Liver (tissue), 9 donors: Measurements from ENCODE around the gene CARD14. TPM values are rescaled to one million over a fixed set of nuclear protein-coding genes. Genes with fewer than 3 reads are reported as not detected.

Experiments
- DNase-seq: peaks from one replicate; pipeline ENCODE4 v3.0.0-alpha.2; 2017; ENCODE audit warnings: low spot score
- H3K27ac ChIP-seq, 2 donors: one replicate each; pipeline ENCODE4 v1.7.0; 2013; ENCODE audit warnings: inconsistent platforms in 2 of 2, low read length in 2 of 2, control low read depth in 1 of 2, low read depth in 1 of 2, mild to moderate bottlenecking in 1 of 2
- H3K27me3 ChIP-seq, 4 donors: one replicate each; pipeline versions ENCODE4 v1.6.1 to v1.7.0; 2013; ENCODE audit warnings: low read length in 3 of 4, inconsistent platforms in 1 of 4, mild to moderate bottlenecking in 1 of 4, moderate library complexity in 1 of 4; ENCODE audit not compliant: control insufficient read depth in 4 of 4, insufficient read depth in 4 of 4
- H3K36me3 ChIP-seq, 4 donors: one replicate each; pipeline versions ENCODE4 v1.6.1 to v1.7.0; 2013; ENCODE audit warnings: low read length in 3 of 4, mild to moderate bottlenecking in 3 of 4, low read depth in 1 of 4, moderate library complexity in 1 of 4; ENCODE audit not compliant: control insufficient read depth in 4 of 4, insufficient read depth in 3 of 4
- H3K4me1 ChIP-seq, 4 donors: one replicate each; pipeline versions ENCODE4 v1.6.1 to v1.7.0; 2013; ENCODE audit warnings: low read length in 3 of 4, mild to moderate bottlenecking in 3 of 4, moderate library complexity in 1 of 4; ENCODE audit not compliant: control insufficient read depth in 4 of 4, insufficient read depth in 4 of 4
- H3K4me3 ChIP-seq, 3 donors: one replicate each; pipeline versions ENCODE4 v1.6.1 to v1.7.0; 2013; ENCODE audit warnings: low read length in 3 of 3, control low read depth in 1 of 3, low read depth in 1 of 3, mild to moderate bottlenecking in 1 of 3
- H3K9ac ChIP-seq, 2 donors: one replicate each; pipeline ENCODE4 v1.7.0; 2013; ENCODE audit warnings: low read length in 2 of 2, mild to moderate bottlenecking in 2 of 2, moderate library complexity in 2 of 2, control low read depth in 1 of 2, low read depth in 1 of 2
- H3K9me3 ChIP-seq, 4 donors: one replicate each; pipeline versions ENCODE4 v1.6.1 to v1.7.0; 2013; ENCODE audit warnings: low read length in 3 of 4; ENCODE audit not compliant: control insufficient read depth in 4 of 4
- EGR1 ChIP-seq, 2 donors: IDR thresholded peaks; 2 replicates each; pipeline ENCODE4 v1.6.1; 2016 to 2018; ENCODE audit warnings: antibody characterized with exemption in 2 of 2, low read depth in 2 of 2
- FOXA1 ChIP-seq: IDR thresholded peaks from 2 replicates; pipeline ENCODE4 v1.6.1; 2016; ENCODE audit warnings: antibody characterized with exemption
- FOXA2 ChIP-seq: IDR thresholded peaks from 2 replicates; pipeline ENCODE4 v1.6.1; 2016; ENCODE audit warnings: antibody characterized with exemption
- GABPA ChIP-seq, 2 donors: IDR thresholded peaks in 1 of 2; conservative IDR thresholded peaks in 1 of 2; 2 replicates each; pipeline ENCODE4 v1.6.1; 2016; ENCODE audit warnings: antibody characterized with exemption in 2 of 2, mild to moderate bottlenecking in 1 of 2, moderate library complexity in 1 of 2
- HNF4A ChIP-seq, 2 donors: conservative IDR thresholded peaks; 2 replicates each; pipeline ENCODE4 v1.6.1; 2016; ENCODE audit warnings: antibody characterized with exemption in 2 of 2, mild to moderate bottlenecking in 2 of 2
- HNF4G ChIP-seq: IDR thresholded peaks from 2 replicates; pipeline ENCODE4 v1.6.1; 2016; ENCODE audit warnings: antibody characterized with exemption
- JUND ChIP-seq, 2 donors: IDR thresholded peaks; 2 replicates each; pipeline ENCODE4 v1.6.1; 2016; ENCODE audit warnings: antibody characterized with exemption in 2 of 2
- NR2F2 ChIP-seq: IDR thresholded peaks from 2 replicates; pipeline ENCODE4 v1.6.1; 2016; ENCODE audit warnings: antibody characterized with exemption
- RAD21 ChIP-seq, 2 donors: IDR thresholded peaks; 2 replicates each; pipeline ENCODE4 v1.6.1; 2016; ENCODE audit warnings: antibody characterized with exemption in 2 of 2, mild to moderate bottlenecking in 2 of 2
- REST ChIP-seq: IDR thresholded peaks from 2 replicates; pipeline ENCODE4 v1.6.1; 2016; ENCODE audit warnings: antibody characterized with exemption, mild to moderate bottlenecking
- RXRA ChIP-seq, 2 donors: IDR thresholded peaks; 2 replicates each; pipeline ENCODE4 v1.6.1; 2017 to 2018; ENCODE audit warnings: antibody characterized with exemption in 2 of 2, mild to moderate bottlenecking in 1 of 2
- SP1 ChIP-seq: IDR thresholded peaks from 2 replicates; pipeline ENCODE4 v1.6.1; 2018; ENCODE audit warnings: antibody characterized with exemption, mild to moderate bottlenecking
- TAF1 ChIP-seq: conservative IDR thresholded peaks from 2 replicates; pipeline ENCODE4 v1.6.1; 2016; ENCODE audit warnings: antibody characterized with exemption, mild to moderate bottlenecking
- YY1 ChIP-seq: IDR thresholded peaks from 2 replicates; pipeline ENCODE4 v1.6.1; 2016; ENCODE audit warnings: antibody characterized with exemption, mild to moderate bottlenecking
- WGBS: extraction: QIAGEN DNeasy Blood & Tissue Kit; methylation state at CpG from one replicate; pipeline ENCODE4 v1.1.7; 2013; 5-methylcytosine and 5-hydroxymethylcytosine counted together
- polyA plus RNA-seq, 2 donors: library from polyadenylated mRNA; stranded (reverse) in 1 of 2; unstranded in 1 of 2; fragments of 200-250 nt in 1 of 2; fragments of >200 nt in 1 of 2; fragmentation: Nextera tagmentation in 1 of 2; extraction: Ambion mirVana in 1 of 2; gene quantifications; one replicate each; pipeline versions ENCODE4 v1.2.1 to v1.2.3, GENCODE V29; 2013 to 2015
- total RNA-seq, 2 donors: library from RNA; depleted of rRNA; stranded (reverse); fragments of >200 nt; gene quantifications; one replicate each; pipeline ENCODE4 v1.2.3, GENCODE V29; 2014
- TF ChIP-seq, protein P1 (sequence below): IDR thresholded peaks from 2 replicates; pipeline ENCODE4 v1.6.1; 2016; ENCODE audit warnings: antibody characterized with exemption
- TF ChIP-seq, protein P2 (sequence below): IDR thresholded peaks from 2 replicates; pipeline ENCODE4 v1.6.1; 2016; ENCODE audit warnings: antibody characterized with exemption
- TF ChIP-seq, protein P3 (sequence below): IDR thresholded peaks from 2 replicates; pipeline ENCODE4 v1.6.1; 2016; ENCODE audit warnings: antibody characterized with exemption
- TF ChIP-seq, protein P4 (sequence below): fragments of 150-350 bp; IDR thresholded peaks from 2 replicates; pipeline ENCODE4 v1.5.1; 2017; ENCODE audit warnings: improper control_type of control experiment, low read depth, low read length; ENCODE audit not compliant: missing input control
- donor health status: healthy.
- donor health status: healthy.
- donor health status: healthy.
- donor health status: healthy.
- donor health status: healthy.

Gene CARD14
- total and polyA plus RNA-seq, 4 donors, result 0.07 to 0.70 (median 0.29) TPM

DNA sequence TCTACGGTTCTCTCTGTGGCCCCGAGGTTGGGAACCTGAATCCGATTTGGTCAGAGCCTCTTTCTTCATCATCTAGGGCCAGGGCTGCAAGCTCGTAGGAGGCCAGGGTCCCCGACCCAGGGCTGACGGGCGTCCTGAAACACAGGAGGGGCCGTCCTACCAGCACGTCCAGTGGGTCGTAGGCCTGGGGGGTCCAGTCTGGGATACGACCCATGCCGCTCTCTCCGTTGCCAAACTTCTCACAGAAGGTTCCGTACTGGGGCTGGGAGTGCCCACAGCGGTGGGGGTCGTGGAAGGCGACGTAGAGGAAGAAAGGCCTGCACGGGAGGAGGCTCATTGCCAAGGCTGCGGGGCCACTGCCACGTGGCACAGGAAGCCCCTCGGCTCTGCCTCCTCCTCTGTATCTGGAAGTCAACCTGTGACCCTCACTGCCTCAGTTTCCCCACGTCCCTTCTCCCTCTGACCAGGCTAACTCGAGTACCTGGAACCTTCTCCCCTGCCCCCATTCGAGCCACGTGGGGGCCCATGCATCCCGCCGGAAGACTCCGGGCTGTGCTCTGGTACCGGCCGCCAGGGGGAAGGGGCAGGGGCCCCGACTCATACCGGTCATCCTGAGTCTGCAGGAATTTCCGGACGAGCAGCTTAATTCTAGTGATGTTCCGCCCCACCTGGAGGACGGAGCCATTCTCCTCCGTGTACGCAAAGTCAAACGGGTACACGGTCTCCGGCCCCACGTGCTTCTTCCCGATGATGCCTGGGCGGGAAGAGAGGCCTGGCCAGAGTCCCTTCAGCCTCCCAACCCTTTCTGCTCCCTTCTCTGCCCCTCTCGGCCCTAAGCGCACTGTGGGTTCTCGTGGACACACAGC lies 44.4 kb downstream of the CARD14 start:
- DNase-seq, result no peak
- TF ChIP-seq YY1 (no peak), NR2F2 (no peak), REST (no peak)
- Histone ChIP-seq H3K4me3 (no peak overlapping the region), H3K4me1 (peaks cover 0 to 6% (median 3%) of the 10 kb centered on the region in 4 donors), H3K36me3 (peaks cover 2 to 46% (median 18%) of the 10 kb centered on the region in 4 donors), H3K27ac (no peak overlapping the region), H3K9me3 (no peaks in the 10 kb centered on the region), H3K27me3 (no peaks in the 10 kb centered on the region), H3K9ac (no peak overlapping the region)
- WGBS, result 95% methylated on average over 48 of the region's 48 CpGs

DNA sequence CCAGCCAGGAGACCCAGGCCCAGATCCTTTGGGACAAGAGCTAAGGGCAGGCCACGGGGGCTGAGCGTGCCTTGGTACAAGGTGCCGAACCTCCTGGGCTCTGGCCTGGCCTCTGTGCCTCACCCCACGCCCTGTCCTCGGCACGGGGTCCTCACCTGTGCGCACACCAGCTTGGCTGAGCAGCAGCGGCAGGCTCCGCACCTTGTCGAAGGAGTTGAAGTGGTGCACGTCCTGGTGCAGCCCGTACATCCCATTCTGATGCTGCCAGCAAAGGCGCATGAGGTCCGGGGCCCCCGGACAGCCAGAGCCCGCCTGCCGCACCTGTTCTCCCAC lies 45.0 kb downstream of the CARD14 start:
- Histone ChIP-seq H3K27me3 (no peaks in the 10 kb centered on the region), H3K9ac (no peak overlapping the region), H3K9me3 (no peaks in the 10 kb centered on the region), H3K27ac (no peak overlapping the region), H3K4me1 (peaks cover 0 to 11% (median 4%) of the 10 kb centered on the region in 4 donors), H3K4me3 (no peak overlapping the region), H3K36me3 (peaks cover 2 to 40% (median 16%) of the 10 kb centered on the region in 4 donors)
- no peak for TF ChIP-seq RAD21 (IDR thresholded peaks at IDR 0.05)
- no peak for TF ChIP-seq HNF4G
- TF ChIP-seq, protein P1, sequence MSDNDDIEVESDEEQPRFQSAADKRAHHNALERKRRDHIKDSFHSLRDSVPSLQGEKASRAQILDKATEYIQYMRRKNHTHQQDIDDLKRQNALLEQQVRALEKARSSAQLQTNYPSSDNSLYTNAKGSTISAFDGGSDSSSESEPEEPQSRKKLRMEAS, result no peak
- TF ChIP-seq RXRA (IDR thresholded peaks at IDR 0.05), result no peak
- no peak for TF ChIP-seq FOXA2
- TF ChIP-seq, protein P2, sequence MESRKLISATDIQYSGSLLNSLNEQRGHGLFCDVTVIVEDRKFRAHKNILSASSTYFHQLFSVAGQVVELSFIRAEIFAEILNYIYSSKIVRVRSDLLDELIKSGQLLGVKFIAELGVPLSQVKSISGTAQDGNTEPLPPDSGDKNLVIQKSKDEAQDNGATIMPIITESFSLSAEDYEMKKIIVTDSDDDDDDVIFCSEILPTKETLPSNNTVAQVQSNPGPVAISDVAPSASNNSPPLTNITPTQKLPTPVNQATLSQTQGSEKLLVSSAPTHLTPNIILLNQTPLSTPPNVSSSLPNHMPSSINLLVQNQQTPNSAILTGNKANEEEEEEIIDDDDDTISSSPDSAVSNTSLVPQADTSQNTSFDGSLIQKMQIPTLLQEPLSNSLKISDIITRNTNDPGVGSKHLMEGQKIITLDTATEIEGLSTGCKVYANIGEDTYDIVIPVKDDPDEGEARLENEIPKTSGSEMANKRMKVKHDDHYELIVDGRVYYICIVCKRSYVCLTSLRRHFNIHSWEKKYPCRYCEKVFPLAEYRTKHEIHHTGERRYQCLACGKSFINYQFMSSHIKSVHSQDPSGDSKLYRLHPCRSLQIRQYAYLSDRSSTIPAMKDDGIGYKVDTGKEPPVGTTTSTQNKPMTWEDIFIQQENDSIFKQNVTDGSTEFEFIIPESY, result no peak
- TF ChIP-seq, protein P3, sequence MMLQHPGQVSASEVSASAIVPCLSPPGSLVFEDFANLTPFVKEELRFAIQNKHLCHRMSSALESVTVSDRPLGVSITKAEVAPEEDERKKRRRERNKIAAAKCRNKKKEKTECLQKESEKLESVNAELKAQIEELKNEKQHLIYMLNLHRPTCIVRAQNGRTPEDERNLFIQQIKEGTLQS, result no peak
- no peak for TF ChIP-seq REST
- no peak for TF ChIP-seq EGR1 (IDR thresholded peaks at IDR 0.05; ENCODE audit: low read depth in 2 of 2)
- TF ChIP-seq TAF1, result no peak
- TF ChIP-seq SP1, result no peak
- no peak for TF ChIP-seq HNF4A (conservative IDR thresholded peaks at IDR 0.05)
- TF ChIP-seq, protein P4, sequence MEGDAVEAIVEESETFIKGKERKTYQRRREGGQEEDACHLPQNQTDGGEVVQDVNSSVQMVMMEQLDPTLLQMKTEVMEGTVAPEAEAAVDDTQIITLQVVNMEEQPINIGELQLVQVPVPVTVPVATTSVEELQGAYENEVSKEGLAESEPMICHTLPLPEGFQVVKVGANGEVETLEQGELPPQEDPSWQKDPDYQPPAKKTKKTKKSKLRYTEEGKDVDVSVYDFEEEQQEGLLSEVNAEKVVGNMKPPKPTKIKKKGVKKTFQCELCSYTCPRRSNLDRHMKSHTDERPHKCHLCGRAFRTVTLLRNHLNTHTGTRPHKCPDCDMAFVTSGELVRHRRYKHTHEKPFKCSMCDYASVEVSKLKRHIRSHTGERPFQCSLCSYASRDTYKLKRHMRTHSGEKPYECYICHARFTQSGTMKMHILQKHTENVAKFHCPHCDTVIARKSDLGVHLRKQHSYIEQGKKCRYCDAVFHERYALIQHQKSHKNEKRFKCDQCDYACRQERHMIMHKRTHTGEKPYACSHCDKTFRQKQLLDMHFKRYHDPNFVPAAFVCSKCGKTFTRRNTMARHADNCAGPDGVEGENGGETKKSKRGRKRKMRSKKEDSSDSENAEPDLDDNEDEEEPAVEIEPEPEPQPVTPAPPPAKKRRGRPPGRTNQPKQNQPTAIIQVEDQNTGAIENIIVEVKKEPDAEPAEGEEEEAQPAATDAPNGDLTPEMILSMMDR, result no peak
- TF ChIP-seq FOXA1, result no peak
- TF ChIP-seq YY1, result no peak
- TF ChIP-seq GABPA (IDR thresholded peaks at IDR 0.05 in 1 of 2, conservative IDR thresholded peaks at IDR 0.05 in 1 of 2), result no peak
- no peak for TF ChIP-seq JUND (IDR thresholded peaks at IDR 0.05)
- DNase-seq, result no peak
- 92% methylated on average over 17 of the region's 17 CpGs for WGBS
